HG03159 (cell line): ENCODE measurements around the gene NTN1.

ENCODE experiments used
- ATAC-seq: cut with Tn5 transposase; IDR thresholded peaks from one replicate; pipeline ENCODE4 v1.9.1; 2021; ENCODE audit warnings: mild to moderate bottlenecking, moderate library complexity; ENCODE audit not compliant: unreplicated experiment

NTN1 gene

DNA sequence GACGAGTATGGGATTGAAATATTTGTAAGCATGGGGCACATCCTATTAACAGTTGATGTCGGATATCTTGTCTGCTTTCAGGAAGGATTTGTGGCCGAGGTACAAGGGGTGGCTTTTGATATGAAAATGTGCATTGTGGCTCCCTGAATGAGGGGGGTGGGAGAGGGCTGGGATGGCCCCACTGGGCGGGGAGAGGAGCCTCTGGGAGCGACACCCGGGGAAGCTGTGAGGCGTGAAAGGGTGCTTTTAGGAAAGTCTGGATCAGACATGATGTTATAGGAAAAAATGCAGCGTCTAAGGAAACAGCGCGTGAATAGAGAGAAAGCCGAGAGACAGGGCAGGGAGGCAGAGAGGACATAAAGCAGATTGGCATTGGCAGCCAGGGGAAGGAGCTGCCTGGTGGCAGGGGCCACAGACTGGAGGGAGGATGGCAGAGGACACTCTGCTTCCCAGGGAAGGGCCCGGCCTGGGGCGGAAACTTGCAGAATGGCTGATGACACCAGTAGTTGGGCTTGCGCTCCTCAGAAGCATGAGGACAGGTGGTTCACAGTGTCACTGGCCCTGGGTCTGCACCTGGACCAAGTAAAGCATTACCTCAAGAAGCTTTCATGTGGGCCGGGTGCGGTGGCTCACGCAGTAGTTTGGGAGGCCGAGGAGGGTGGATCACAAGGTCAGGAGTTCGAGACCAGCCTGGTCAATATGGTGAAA is 95.7 kb downstream of the NTN1 start:
- ATAC-seq = no peak

DNA sequence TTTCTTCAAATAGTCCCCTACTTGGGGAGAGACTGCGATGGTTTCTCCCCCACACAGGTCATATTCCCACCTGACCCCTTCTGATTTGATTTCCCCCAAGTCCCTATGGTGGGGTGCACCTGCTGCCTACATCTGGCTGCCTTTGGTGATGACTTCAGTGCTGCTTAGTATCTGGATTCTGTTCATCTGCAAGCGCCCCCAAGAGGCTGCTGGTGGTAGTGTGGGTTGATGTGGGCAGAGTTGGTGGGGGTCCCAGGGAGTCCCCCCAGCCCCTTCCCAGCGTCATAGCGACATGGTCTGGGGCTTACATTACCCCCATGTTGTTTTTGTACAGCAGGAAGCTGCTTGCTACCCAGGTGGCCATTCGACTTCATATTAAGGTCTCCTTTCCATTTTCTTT is 99.2 kb downstream of the NTN1 start:
- no peak for ATAC-seq

DNA sequence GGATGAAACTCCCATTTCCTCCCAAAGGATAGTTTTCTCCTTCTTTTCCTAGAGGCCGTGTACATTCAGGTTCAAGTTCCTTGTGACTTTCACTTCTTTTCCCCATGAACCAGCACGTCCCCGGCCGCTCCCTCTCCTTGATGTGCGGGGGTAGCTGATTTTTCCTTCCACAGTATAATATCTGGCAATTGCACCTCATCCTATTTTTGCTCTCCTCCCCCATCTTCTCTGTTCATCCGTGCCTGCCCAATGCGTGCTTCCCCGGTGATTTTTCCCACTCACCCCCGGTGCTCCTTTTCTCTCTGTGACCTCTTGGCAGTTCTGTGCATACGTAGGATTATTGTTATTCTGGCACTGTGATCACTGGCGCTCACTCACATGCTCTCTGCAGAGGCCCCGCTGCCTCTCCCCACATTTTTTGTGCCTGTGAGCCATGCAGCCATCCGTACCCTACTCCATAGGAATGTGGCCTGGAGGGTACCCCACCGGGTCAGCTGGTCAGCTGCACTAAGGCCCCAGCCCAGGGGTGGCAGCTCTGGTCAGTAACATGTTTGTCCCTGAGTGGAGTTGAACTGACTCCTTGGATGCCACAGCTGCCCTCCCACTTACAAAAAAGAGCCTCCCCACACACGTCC is 100.0 kb downstream of the NTN1 start:
- no peak for ATAC-seq

DNA sequence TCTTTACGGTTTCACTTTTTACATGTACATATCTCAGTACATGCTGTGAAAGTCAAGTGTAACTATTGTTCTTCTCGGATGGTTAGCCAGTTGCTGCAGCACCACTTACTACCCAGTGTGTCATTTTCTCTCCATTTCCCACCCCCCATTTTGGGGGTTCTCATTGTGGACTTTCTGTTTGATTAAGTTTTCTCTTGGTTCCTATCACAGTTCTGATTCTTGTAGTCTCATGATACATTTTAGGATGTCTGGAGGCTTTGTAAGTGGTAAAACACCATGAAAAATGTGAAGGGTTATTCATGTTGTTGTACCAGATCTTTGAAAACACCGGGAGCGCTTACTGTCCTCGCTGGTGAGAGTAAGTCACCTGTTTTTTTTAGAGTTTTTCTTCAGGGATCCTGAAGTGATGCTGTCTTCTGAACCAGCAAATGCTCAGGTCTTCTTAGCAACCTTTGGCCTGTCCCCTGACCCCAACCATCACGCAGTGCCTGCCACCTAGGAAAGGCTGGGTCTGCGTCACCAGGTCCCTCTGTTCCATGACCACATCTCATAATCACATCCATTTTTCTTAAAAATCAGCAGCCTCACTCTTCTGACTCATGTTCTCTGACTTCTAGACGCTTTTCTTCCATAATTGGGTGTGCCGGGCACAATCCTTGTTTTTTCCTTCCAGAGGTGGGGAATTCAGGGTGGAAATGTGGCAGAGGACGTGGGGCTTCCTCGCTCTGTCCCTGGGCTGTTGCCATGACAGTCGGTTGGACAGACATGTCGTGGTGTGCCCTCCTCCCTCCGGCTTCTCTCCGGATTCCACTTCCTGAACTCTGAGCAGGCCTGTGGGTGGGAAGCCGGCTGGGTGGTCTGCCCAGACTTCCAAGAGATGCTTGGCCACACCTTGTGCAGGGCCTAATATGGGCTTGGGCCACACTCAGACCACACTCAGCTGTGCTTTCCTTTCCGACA is 102.6 kb downstream of the NTN1 start:
- ATAC-seq = no peak

DNA sequence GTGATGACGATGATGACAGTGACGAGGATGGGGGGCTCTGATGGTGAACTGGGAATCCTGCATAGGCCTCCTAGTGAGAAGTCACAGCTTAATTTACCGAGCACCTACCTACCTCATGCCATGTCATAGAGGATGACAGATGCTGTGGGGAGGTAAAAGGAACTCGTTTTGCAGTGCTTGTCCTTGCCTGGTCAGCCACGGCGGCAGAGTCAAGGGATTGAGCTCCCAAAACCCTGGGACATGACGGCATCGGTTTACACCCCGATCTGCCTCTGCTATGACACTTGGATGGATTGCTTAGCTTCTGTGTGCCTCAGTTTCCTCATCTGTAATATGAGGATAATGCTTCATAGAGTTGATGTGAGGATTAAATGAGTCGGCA is 103.2 kb downstream of the NTN1 start:
- no peak for ATAC-seq

DNA sequence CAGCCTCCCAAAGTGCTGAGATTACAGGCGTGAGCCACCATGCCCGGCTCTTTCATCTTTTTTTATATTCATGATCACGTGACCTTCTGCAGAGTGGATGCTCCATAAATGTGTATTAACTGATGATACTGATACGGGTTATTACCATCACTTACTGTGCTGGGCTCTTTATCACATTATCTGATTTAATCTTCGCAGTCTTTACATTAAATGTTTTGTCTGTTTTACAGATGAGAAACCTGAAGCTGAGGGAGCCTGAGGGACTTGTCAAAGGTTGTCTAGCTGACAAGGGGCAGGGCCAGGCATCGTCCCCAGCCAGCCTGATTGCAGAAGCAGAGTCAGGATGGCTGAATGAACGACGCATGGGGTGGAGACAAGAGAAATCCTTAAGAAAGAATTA is 104.4 kb downstream of the NTN1 start:
- ATAC-seq = no peak

DNA sequence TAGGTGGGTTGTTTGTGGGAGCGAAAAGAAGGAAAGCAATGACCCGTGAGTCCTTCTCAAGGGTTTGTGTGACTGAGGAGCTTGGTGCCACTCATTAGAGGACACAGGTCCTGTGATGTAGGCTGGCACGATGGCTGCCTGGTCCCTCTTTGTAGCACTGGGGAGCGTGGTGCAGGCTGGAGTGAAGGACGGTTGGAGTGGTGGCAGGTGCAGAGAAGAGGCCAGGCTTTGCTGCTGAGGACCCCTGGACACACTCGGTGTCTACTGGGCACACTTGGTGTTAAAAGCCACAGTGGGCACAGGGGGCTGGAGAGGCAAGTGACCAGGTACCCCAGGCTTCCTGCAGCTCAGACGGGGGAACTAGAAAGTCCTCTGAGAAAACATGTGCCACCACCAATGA is 106.0 kb downstream of the NTN1 start:
- ATAC-seq = no peak

DNA sequence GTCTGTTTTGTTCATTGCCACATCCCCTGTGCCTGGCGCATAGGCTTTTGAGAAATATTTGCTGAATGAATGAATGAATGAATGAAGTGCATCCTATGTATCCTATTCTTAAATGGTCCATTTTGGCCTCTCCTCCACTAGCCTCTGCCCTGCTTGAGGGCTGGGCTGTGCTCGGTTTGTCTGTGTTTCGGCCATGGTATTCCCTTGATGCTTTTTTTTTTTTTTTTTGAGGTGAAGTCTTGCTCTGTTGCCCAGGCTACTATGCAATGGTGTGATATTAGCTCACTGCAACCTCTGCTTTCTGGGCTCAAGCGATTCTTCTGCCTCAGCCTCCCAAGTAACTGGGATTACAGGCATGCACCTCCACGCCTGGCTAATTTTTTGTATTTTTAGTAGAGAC is 110.1 kb downstream of the NTN1 start:
- no peak for ATAC-seq

DNA sequence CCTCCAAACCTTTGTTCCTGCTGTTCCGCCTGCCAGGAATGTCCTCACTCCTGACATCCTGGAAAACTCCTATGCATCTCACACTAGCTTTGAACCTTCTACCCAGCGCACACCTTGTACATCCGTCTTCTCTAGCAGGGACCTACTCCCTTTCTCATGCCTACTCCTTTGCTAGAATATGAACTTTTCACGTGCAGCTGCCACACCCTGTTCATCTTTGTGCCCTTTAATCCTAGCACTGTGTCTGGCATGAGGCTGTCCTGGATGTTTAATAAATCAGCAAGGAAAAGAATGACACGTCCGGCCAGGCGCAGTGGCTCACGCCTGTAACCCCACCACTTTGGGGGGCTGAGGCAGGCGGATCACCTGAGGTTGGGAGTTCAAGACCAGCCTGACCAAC is 111.0 kb downstream of the NTN1 start:
- no peak for ATAC-seq

DNA sequence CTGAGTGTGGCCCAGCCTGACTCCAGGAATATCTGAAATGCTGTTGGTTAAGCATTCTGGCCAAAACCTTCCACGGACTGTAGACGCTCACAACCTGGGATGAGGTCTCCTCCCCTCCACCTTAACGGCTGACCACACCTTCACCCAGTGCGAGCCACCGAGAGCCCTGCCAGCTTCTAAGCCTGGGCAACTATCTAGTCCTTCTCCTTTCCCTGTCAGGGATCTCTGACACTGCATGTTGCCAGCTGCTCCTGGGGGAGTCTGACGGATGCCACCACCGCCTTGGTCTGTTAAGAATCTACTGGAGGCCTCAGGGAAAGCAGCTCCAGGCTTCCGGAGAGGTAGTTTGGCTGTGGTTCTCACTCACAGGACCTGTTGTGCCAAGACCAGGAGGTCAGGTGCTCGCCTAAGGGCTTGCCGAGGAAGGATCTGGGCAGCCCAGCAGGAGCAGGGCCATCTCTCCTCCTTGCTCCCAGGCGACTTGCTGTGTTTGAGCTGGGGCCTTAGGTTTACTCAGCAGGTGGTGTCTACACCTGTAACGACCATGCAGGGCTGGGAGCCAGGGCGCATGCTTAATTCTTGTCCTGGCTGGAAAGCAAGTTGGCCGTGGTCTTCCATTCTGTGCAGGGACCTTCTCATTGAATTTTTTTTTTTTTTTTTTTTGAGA is 111.8 kb downstream of the NTN1 start:
- ATAC-seq = no peak

DNA sequence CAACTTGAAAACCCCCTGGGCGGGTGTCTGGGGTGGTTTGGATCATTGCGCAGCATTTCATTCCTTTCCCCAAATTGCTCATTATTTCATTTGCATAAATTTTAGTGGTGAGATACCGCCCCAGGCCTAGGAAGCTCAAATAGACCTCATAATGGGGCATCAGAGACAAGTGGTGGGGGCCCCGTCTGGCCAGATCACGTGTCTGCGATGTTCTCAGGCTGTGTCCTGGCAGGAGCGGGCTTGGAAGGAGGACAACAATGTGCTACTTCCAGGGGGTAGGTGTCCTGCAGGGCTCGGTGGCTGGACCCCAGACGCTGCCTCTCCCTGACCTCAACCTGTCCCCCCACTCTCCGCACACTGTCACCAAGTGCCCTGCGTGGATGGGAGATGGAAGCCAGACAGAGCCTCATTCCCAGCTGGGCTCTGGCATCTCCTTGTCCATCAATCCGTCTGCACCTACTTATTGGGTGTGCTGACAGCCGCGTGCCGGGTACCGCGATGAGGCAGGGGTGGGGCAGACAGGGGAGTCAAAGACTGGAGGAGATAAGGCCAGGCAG is 116.9 kb downstream of the NTN1 start:
- ATAC-seq = no peak

DNA sequence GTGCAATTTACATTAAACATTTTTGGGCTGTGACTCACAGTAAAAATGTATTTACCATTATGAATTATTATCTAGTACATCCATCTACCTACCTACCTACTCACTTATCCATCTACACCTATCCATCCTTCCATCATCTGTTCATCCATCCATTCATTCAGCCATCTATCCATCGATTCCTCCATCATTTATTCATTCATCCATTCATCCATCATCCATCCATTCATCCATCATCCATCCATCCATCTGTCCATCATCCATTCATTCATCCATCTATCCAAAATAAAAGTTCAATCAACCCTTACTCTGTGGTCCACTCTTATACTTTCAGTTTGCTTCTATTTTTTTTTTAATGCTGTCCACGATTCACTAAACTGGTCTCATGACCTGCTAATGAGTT is 118.4 kb downstream of the NTN1 start:
- no peak for ATAC-seq

DNA sequence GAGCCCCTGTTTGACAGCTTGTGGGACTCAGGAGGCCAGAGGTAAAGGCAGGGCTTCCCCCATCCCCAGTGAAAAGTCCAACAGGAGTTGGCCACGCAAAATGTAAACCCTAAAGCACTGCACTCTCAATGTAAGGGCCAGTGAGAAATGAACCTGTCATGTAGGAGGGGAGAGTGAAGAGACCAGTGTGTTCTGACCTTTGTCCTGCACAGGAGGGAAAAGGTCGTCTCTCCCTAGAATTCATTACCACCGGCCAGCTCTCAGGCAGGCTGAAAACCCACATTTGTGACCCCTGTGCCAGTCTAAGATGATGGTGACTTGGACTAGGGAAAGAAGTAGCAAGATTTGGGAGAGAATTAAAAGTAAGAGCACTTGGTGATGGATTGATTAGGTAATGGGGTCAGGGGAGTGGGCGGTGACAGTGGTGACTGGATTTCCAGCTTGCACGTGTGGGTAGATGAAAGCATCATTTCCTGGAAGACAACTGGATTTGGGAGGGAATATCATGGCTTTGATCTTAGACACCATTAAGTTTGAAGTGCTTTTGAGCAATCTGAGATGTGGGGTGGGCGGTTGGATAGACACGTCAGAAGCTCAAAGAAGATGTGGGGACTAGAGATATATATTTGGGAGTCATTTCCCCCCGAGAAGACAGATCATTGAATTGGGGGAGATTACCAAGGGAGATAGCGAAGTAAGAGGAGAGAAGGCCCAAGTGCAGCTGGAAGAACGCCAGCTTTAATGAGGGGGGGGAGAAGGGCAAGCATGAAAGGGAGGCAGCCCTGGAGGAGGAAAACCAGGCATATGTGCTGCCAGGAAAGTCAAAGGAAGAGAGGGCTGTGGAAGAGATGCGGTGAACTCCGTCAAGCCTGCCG is 119.5 kb downstream of the NTN1 start:
- ATAC-seq = no peak

DNA sequence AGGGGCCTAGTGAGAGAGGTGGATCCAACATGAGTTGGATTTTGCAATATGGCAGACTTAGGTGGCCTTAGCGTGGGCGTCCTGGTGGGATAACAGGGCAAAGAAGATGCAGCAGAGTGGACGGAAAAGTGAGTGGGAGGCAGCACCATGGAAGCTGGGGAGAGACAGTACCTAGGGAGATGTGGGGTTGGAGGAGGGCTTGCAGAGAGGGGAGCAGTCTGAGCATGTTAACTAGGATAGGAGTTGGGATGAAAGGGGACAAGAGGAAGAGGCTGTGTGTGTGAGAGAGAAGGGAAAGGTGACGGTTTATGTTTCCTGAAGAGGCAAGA is 120.1 kb downstream of the NTN1 start:
- no peak for ATAC-seq

DNA sequence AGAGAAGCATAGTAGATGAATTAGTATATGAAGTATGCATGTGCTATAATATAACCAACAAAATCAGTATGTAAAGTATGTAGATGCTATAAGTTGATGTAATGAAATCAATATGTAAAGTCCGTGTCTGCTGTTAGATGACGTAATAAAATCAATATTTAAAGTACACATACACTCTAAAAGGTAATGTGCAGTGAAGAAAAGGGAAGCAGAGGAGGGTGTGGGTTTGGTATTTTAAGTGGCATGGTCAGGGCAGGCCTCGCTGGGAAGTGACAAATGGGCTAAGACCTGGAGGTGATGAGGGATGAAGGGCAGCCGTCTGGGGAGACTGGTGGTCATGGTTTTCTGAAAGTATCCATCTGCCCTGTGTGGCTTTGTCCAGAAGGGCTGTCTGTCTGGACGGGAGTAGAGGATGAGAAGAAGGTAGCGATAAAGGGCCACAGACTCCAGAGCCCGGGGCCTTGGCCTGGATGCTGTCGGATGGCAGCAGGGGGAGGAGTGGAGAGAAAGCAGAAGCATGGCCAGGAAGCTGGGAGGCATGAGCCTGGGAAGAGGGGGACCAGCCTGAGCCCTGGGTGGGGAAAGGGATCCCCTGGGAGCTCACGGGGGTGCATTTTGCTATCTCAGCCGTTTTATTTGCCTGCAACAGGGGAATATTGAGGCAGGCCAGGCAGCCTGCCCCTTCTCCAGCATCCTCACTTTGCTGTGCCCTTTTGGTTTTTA is 121.6 kb downstream of the NTN1 start:
- ATAC-seq = no peak

DNA sequence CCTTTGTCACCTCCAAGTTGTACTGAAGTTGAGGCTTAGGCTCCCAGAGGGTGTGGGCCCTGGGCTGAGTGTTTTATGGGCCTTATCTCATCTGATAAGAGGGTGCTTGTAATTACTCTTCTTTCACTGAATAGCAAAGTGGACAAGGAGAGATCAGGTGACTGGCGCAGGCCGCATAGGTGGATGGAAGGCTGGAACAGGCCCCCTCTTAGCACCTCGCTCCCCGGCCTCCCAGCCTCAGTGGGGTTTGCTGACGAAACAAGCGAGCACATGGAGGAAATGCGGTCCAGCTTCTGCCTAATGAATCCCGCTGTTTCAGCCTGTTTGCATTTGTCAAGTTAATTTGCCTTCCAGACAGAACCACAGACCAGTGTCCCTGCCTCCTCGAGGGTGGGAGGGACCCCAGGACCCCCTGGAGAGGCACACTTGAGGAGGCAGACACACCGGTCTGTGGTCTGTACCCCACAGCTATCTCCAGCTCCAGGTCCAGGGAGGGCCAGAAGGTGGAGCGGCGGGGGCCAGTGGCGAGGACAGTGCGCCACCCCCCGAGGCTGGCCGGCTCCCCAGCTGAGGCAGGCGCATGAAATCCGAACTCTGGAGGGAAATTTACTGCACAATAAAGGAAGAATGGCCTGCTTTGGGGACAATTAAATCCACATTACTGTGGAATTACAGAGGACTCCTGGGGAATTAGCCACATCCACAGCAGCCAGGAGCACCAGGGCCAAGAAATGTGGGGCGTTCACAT is 123.4 kb downstream of the NTN1 start:
- ATAC-seq = no peak

DNA sequence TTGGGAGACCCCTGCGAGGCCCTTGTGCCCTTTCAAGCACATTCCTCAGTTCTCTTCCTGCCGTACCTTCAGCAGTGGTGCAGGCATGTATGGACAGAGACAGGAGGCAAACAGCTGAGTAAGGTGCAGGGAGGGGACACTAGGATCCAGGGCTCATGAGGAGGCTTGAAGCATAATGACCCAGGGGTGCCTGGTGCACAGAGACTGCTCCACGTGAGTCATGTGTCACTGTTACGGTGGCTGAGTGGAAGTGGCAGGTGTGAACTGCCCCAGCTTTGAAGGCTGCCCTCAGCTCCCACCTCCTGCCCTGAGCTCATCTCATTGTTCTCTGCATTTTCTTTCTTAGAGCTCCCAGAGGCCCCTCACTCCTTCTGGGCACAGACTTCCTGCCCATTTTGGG is 124.8 kb downstream of the NTN1 start:
- no peak for ATAC-seq

DNA sequence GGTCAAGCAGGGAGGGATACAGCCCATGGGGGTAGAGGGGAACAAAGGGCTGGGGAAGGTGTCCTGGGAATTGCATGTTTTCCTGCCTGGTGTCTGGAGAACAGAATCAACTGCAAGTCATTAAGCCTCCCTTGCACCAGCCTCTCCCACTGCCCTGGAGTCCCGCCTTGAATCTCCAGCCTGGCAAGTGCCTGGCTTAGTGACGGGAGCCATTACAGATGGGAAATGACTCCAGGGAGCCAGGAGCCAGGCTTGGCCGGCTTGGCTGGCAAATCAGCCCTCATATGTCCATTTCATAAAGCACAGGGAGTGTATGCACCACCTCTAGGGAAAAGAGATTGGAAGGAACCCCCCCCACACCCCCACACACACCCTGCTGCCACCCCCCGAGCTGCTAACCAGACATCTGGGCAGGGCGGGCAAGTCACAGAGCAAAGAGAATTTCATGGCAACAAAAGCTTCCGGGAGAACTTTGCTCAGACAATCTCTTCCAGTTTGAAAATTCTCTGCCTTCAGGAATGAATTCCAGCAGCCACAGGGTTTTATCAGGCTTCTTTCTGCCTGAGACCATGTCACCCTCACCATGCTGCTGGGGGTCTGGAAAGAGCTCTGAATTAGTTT is 127.7 kb downstream of the NTN1 start:
- ATAC-seq = no peak
